Tibial nerve (tissue), 3 donors: Measurements from ENCODE around the gene PHYKPL.
"Not testable (repeated sequence)": the region's sequence is repeated elsewhere in the genome, so short reads cannot be mapped to it uniquely, and the experiment has no call there.

Experiments
- CTCF ChIP-seq, 5 experiments: fragments of 200-600 bp in 3 of 5; fragments of 450-650 bp in 2 of 5; sonication (generic) in 3 of 5; IDR thresholded peaks; one replicate each; pipeline ENCODE4 v1.5.1; 2016 to 2019; ENCODE audit warnings: antibody characterized with exemption in 5 of 5, mild to moderate bottlenecking in 3 of 5, moderate library complexity in 2 of 5
- POLR2A ChIP-seq, 2 donors: fragments of 450-650 bp; IDR thresholded peaks; one replicate each; pipeline ENCODE4 v1.6.1; 2017; ENCODE audit warnings: antibody characterized with exemption in 2 of 2, mild to moderate bottlenecking in 2 of 2, moderate library complexity in 2 of 2

GRCh38 chr5:178198151-178198550 is 34.5 kb downstream of the PHYKPL start:
- TF ChIP-seq CTCF, POLR2A (IDR thresholded peaks at IDR 0.05): not testable (repeated sequence)
